Measurements from ENCODE around the gene SSR3.

The SSR3 gene

GRCh38 chr3:156554842-156555687, at the start of gene SSR3:
Gene SSR3 (minus strand): TSS chr3:156555117. CDS start chr3:156555089, 28 bp downstream.
- H3K27ac ChIP-seq (ENCODE audit: extremely low read depth, low read depth, low read length): peak within 1 kb of the TSS; percentile 40; the same call in 1 of the 2 replicates
- peak within 1 kb of the TSS; percentile 100 for H3K4me3 ChIP-seq (ENCODE audit: low read depth, low read length)
- H3K4me1 ChIP-seq (ENCODE audit: control insufficient read depth, insufficient read depth, low read length): no peaks in the 10 kb centered on the region
- ChIA-PET CTCF (interaction anchor here (0.6 to 2.5 kb wide), 6 partner anchors 9 to 123 kb away, joined by 3 to 11 read pairs (median 4); partner anchors contain the start of gene TIPARP), POLR2A (interaction anchor here (0.8 to 2.2 kb wide), 10 partner anchors 11 to 534 kb away, joined by 3 to 27 read pairs (median 4); partner anchors contain the start of gene TIPARP)
- no peaks in the 10 kb centered on the region for H3K9me3 ChIP-seq (ENCODE audit: control insufficient read depth, insufficient read depth, low read depth, low read length)
- peaks cover 0 to 33% of the 10 kb centered on the region in 2 experiments; a peak in 1 of 3 replicates for H3K36me3 ChIP-seq (ENCODE audit: control insufficient read depth in 2 of 2, insufficient read depth in 1 of 2, low read length in 2 of 2)
- TF ChIP-seq ZNF341 (tag by site-specific recombination; IDR thresholded peaks at IDR 0.05; ENCODE audit: low read depth) (no peak), HOXD13 (CRISPR knock-in tag; IDR thresholded peaks at IDR 0.05; ENCODE audit: borderline replicate concordance) (no peak), ZNF571 (tag by site-specific recombination; IDR thresholded peaks at IDR 0.05) (no peak), SP3 (tag by site-specific recombination; IDR thresholded peaks at IDR 0.05) (peak; percentile 93), ZNF585B (tag by site-specific recombination; IDR thresholded peaks at IDR 0.05) (no peak), ZNF23 (tag by site-specific recombination; IDR thresholded peaks at IDR 0.05; ENCODE audit: borderline replicate concordance) (no peak), ZFP69B (tag by site-specific recombination; IDR thresholded peaks at IDR 0.05) (no peak), ZNF19 (tag by site-specific recombination; IDR thresholded peaks at IDR 0.05; ENCODE audit: low read depth) (no peak), ZNF362 (tag by site-specific recombination; IDR thresholded peaks at IDR 0.05) (peak; percentile 97), ZBTB21 (tag by site-specific recombination; IDR thresholded peaks at IDR 0.05) (no peak), ZNF311 (tag by site-specific recombination; IDR thresholded peaks at IDR 0.05; ENCODE audit: borderline replicate concordance) (no peak), ZNF214 (tag by site-specific recombination; IDR thresholded peaks at IDR 0.05; ENCODE audit: borderline replicate concordance) (no peak), ZIC2 (tag by site-specific recombination; IDR thresholded peaks at IDR 0.05) (no peak), ZNF777 (tag by site-specific recombination; IDR thresholded peaks at IDR 0.05; ENCODE audit: borderline replicate concordance) (no peak), ZSCAN18 (tag by site-specific recombination; IDR thresholded peaks at IDR 0.05) (no peak), ZFP37 (tag by site-specific recombination; IDR thresholded peaks at IDR 0.05) (0 out of 2 replicates have a peak, but pooled peaks have one; percentile 14), INSM2 (tag by site-specific recombination; IDR thresholded peaks at IDR 0.05) (peak; percentile 50; the same call in 1 of the 2 replicates), ZFHX2 (tag by site-specific recombination; conservative IDR thresholded peaks at IDR 0.05) (peak; percentile 93), ZXDB (tag by site-specific recombination; IDR thresholded peaks at IDR 0.05) (peak; percentile 78; the same call in 1 of the 2 replicates), ZNF146 (tag by site-specific recombination; IDR thresholded peaks at IDR 0.05) (no peak), TRIM28 (IDR thresholded peaks at IDR 0.05; ENCODE audit: borderline replicate concordance, low read length) (no peak), ZNF266 (tag by site-specific recombination; IDR thresholded peaks at IDR 0.05; ENCODE audit: low read depth) (no peak), ZBTB20 (tag by site-specific recombination; IDR thresholded peaks at IDR 0.05) (0 out of 2 replicates have a peak, but pooled peaks have one; percentile 20), BCL11B (tag by site-specific recombination; IDR thresholded peaks at IDR 0.05; ENCODE audit: low read depth) (no peak), ZNF548 (tag by site-specific recombination; IDR thresholded peaks at IDR 0.05) (no peak), BCL6B (tag by site-specific recombination; IDR thresholded peaks at IDR 0.05) (no peak), SP7 (tag by site-specific recombination; IDR thresholded peaks at IDR 0.05) (peak; percentile 64), ZNF121 (tag by site-specific recombination; IDR thresholded peaks at IDR 0.05) (no peak), ZNF639 (tag by site-specific recombination; IDR thresholded peaks at IDR 0.05) (no peak), KLF9 (tag by site-specific recombination; IDR thresholded peaks at IDR 0.05; ENCODE audit: low read depth) (peak; percentile 78), ZNF530 (tag by site-specific recombination; IDR thresholded peaks at IDR 0.05; ENCODE audit: low read depth) (no peak)
